Measurements from ENCODE around the gene BTN1A1. TPM values are rescaled to one million over a fixed set of nuclear protein-coding genes. Genes with fewer than 3 reads are reported as not detected.

BTN1A1 gene
- total and polyA plus RNA-seq, 2 donors (not counting 1 experiment from before 2014, with no cell fraction given), result not detected

GRCh38 chr6:26478100-26478984 is 21.8 kb upstream of the BTN1A1 start:
- Histone ChIP-seq H4K20me1 (ENCODE audit: control insufficient read depth, extremely low read depth, insufficient read depth, low read length) (no peaks in the 10 kb centered on the region), H3K27ac (ENCODE audit: insufficient read depth, low read length) (no peak overlapping the region), H3K27me3 (ENCODE audit: control insufficient read depth, insufficient read depth, low read length) (no peaks in the 10 kb centered on the region), H3K79me2 (ENCODE audit: control insufficient read depth, insufficient read depth, low read length) (no peaks in the 10 kb centered on the region), H3K4me3 (replicated peaks in 1 of 4; ENCODE audit: control extremely low read depth in 1 of 4, insufficient read depth in 1 of 4, low read depth in 3 of 4, low read length in 4 of 4) (no peak overlapping the region), H3K9ac (ENCODE audit: insufficient read depth, low read length) (no peak overlapping the region), H3K36me3 (ENCODE audit: control insufficient read depth, insufficient read depth, low read length) (no peaks in the 10 kb centered on the region), H3K9me3 (ENCODE audit: control insufficient read depth, insufficient read depth, low read depth, low read length) (no peaks in the 10 kb centered on the region), H2AFZ (ENCODE audit: low read length) (no peak overlapping the region), H3K4me1 (ENCODE audit: control insufficient read depth, extremely low read depth, insufficient read depth, low read length) (peaks cover 5% of the 10 kb centered on the region), H3K4me2 (ENCODE audit: extremely low read depth, insufficient read depth, low read length) (no peak overlapping the region)
- no peak for TF ChIP-seq CTCF (conservative IDR thresholded peaks at IDR 0.05 in 1 of 2, IDR thresholded peaks at IDR 0.05 in 1 of 2; ENCODE audit: low read depth in 1 of 2, low read length in 2 of 2)
- TF ChIP-seq EZH2 (IDR thresholded peaks at IDR 0.05; ENCODE audit: low read length, missing control alignments), result no peak
- no peak for DNase-seq (ENCODE audit: low read depth in 2 of 2)

- peaks cover 5% of the 10 kb centered on the region for H3K4me1 ChIP-seq (ENCODE audit: control insufficient read depth, extremely low read depth, insufficient read depth, low read length)
- no peak overlapping the region for H2AFZ ChIP-seq (ENCODE audit: low read length)
- no peaks in the 10 kb centered on the region for H3K27me3 ChIP-seq (ENCODE audit: control insufficient read depth, insufficient read depth, low read length)
- no peak overlapping the region for H3K27ac ChIP-seq (ENCODE audit: insufficient read depth, low read length)
- TF ChIP-seq EZH2 (IDR thresholded peaks at IDR 0.05; ENCODE audit: low read length, missing control alignments), result no peak
- TF ChIP-seq CTCF (conservative IDR thresholded peaks at IDR 0.05 in 1 of 2, IDR thresholded peaks at IDR 0.05 in 1 of 2; ENCODE audit: low read depth in 1 of 2, low read length in 2 of 2), result no peak
- no peaks in the 10 kb centered on the region for H3K9me3 ChIP-seq (ENCODE audit: control insufficient read depth, insufficient read depth, low read depth, low read length)
- H3K9ac ChIP-seq (ENCODE audit: insufficient read depth, low read length), result no peak overlapping the region
- H3K79me2 ChIP-seq (ENCODE audit: control insufficient read depth, insufficient read depth, low read length), result no peaks in the 10 kb centered on the region
- H3K4me2 ChIP-seq (ENCODE audit: extremely low read depth, insufficient read depth, low read length), result no peak overlapping the region
- DNase-seq (ENCODE audit: low read depth in 2 of 2), result no peak
- H4K20me1 ChIP-seq (ENCODE audit: control insufficient read depth, extremely low read depth, insufficient read depth, low read length), result no peaks in the 10 kb centered on the region
- no peaks in the 10 kb centered on the region for H3K36me3 ChIP-seq (ENCODE audit: control insufficient read depth, insufficient read depth, low read length)
- H3K4me3 ChIP-seq (replicated peaks in 1 of 4; ENCODE audit: control extremely low read depth in 1 of 4, insufficient read depth in 1 of 4, low read depth in 3 of 4, low read length in 4 of 4), result no peak overlapping the region
Measured at GRCh38 chr6:26478985-26479278, 21.2 kb upstream of the BTN1A1 start.

- Histone ChIP-seq H3K4me3 (replicated peaks in 1 of 4; ENCODE audit: control extremely low read depth in 1 of 4, insufficient read depth in 1 of 4, low read depth in 3 of 4, low read length in 4 of 4) (no peak overlapping the region), H3K36me3 (ENCODE audit: control insufficient read depth, insufficient read depth, low read length) (no peaks in the 10 kb centered on the region), H3K27ac (ENCODE audit: insufficient read depth, low read length) (no peak overlapping the region), H2AFZ (ENCODE audit: low read length) (no peak overlapping the region), H4K20me1 (ENCODE audit: control insufficient read depth, extremely low read depth, insufficient read depth, low read length) (no peaks in the 10 kb centered on the region), H3K27me3 (ENCODE audit: control insufficient read depth, insufficient read depth, low read length) (no peaks in the 10 kb centered on the region), H3K4me1 (ENCODE audit: control insufficient read depth, extremely low read depth, insufficient read depth, low read length) (no peaks in the 10 kb centered on the region), H3K4me2 (ENCODE audit: extremely low read depth, insufficient read depth, low read length) (no peak overlapping the region), H3K9me3 (ENCODE audit: control insufficient read depth, insufficient read depth, low read depth, low read length) (no peaks in the 10 kb centered on the region), H3K9ac (ENCODE audit: insufficient read depth, low read length) (no peak overlapping the region), H3K79me2 (ENCODE audit: control insufficient read depth, insufficient read depth, low read length) (no peaks in the 10 kb centered on the region)
- DNase-seq (ENCODE audit: low read depth in 2 of 2), result no peak
- TF ChIP-seq CTCF (conservative IDR thresholded peaks at IDR 0.05 in 1 of 2, IDR thresholded peaks at IDR 0.05 in 1 of 2; ENCODE audit: low read depth in 1 of 2, low read length in 2 of 2) (no peak), EZH2 (IDR thresholded peaks at IDR 0.05; ENCODE audit: low read length, missing control alignments) (no peak)
Measured at GRCh38 chr6:26482338-26482737, 17.8 kb upstream of the BTN1A1 start.
